Left renal cortex interstitium (tissue), 4 donors: Measurements from ENCODE around the gene FBXL2. TPM values are rescaled to one million over a fixed set of nuclear protein-coding genes. Genes with fewer than 3 reads are reported as not detected.
"Not testable (repeated sequence)": the region's sequence is repeated elsewhere in the genome, so short reads cannot be mapped to it uniquely, and the experiment has no call there.

Experiments used
- DNase-seq, 4 donors: peaks; one replicate each; pipeline ENCODE4 v3.0.0-alpha.2; 2013; ENCODE audit warnings: low read depth in 4 of 4, low spot score in 2 of 4, missing footprints in 1 of 4
- polyA plus RNA-seq, 4 donors: library from polyadenylated mRNA; unstranded; fragments of 120-200 nt; gene quantifications; one replicate each; pipeline ENCODE4 v1.2.1, GENCODE V29; 2013; ENCODE audit not compliant: insufficient read length in 4 of 4

Gene FBXL2
- polyA plus RNA-seq, 4 donors = 26.0 to 33.3 (median 28.5) TPM

DNA sequence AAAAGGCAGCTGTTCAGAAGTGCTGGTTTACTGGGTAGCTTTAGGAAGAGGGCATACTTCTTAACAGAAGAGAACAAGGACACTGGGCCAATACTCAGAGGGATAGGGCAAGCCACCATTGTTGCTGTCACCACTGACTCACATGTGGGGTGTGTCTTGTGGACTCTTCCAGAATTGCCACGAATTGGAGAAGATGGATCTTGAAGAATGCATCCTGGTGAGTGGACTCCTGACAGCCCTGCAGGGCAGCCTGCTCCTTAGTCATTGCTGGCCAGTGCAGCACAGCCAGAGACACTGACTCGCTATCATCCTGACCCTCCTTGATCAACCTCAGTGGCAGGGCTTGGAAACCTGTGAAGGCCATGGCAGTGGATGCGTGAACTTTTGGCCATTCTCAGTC lies 100.7 kb downstream of the FBXL2 start:
- DNase-seq = no peak

DNA sequence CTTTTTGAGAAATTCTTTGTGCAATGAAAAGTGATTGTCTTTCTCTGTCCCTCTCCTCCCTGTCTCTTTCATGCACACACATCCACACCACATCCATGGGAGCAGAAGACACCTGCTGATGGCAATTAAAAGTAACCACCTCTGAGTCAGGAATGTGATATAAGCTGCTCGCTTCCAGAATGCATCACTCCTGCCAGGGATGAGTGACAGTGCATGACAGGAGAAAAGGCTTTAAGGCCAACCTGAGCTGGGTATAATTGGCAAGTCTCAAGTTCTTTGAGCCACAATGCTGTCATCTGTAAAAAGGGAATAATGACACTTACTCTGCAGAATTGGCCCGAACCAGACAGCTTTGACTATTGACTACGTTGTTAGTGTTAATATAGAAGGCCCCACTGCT lies 103.4 kb downstream of the FBXL2 start:
- no peak for DNase-seq

DNA sequence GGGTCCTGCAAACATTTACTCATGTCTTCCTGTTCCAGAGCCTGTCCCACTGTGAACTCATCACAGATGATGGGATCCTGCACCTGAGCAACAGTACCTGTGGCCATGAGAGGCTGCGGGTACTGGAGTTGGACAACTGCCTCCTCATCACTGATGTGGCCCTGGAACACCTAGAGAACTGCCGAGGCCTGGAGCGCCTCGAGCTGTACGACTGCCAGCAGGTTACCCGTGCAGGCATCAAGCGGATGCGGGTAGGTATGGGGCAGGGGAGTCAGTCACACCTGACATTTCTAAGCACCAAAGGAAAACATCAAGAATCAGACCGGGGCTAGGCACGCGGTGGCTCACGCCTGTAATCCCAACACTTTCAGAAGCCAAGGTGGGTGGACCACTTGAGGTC lies 106.7 kb downstream of the FBXL2 start:
- no peak for DNase-seq

DNA sequence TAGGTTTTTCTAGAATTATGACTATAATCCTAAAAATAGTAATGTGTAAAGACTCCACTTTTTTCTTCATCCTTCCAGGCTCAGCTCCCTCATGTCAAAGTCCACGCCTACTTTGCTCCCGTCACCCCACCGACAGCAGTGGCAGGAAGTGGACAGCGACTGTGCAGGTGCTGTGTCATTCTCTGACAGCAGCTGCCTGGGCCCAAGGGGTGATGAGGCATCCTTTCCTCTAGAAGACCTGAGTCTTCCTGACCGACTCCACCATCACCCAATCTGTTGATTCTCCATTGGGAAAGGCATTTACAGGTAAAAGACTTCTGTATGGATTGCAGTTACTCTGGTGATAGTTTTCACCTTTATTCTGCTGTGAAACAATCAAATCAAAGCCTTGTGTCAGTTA lies 108.2 kb downstream of the FBXL2 start:
- DNase-seq = no peak

DNA sequence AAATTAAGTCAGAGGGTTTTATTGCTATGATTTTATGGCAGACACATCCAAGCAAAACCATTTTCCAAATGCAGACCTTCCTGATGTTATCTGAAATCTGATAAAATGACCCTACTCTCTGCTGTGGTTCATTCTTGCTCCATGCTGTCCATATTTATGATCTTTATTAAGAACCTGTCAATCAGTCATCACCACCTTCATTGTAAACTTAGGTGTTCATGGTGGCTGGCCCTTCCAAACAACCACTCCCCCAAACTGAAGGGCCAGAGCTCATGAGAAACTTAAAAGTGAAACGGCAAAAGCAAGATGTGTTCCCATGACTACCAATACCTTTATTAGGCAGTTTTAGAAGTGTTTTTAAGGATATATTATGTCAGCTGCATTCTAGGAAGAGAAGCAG lies 109.4 kb downstream of the FBXL2 start:
- DNase-seq = no peak

DNA sequence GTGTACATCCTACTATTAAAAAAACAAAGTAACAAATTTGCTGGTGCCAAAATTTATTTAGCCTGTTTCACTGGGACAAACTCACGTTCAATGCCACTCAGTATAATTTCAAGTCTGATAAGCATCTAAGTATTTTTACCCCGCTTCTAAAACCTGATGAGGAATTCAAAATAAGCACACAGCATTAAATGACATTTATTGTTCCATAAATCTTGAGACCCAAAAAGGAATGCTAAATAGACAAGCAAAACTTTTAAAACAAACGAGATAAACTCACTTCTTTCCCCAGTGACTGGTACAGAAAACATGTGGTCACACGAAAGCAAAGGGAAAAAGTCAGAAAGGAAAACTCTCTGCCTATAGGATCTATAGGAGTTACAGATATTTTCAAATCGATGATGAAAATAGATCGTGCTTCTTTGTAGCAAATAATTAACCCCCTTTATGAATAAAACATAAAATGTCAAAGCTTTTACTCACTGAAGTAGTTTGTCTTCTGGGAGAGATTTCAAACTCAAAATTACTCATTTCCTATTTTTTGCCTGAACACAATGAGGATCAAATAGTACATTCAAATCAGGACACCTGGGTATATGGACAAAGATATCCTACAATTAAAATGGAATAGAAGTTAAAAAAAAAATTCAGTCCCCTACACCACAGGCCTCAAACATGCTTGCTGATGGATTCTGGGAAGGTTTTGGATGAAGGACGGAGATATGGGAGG lies 111.3 kb downstream of the FBXL2 start:
- DNase-seq = no peak

GRCh38 chr3:33389908-33390307 lies 112.7 kb downstream of the FBXL2 start:
- no peak for DNase-seq

GRCh38 chr3:33391255-33391995 lies 114.2 kb downstream of the FBXL2 start:
- no peak for DNase-seq

DNA sequence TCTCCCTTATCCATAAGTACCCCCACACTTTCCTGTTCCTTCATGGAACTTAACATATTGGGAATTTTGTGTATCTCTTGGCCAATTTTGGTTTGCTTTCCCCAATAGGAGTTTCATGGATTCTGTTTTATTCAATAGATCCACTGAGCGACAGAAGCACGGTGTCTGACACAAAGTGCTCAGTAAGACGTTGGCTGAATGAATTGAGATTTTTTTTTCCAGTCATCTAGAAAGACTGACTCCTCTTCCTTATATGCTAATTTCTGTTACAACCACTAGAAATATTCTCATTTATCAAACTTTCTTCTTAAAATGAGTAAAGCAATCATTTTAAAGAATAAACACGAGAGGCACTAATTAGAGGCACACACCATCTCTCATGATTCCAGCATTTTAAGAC lies 114.9 kb downstream of the FBXL2 start:
- no peak for DNase-seq

GRCh38 chr3:33392703-33393125 lies 115.5 kb downstream of the FBXL2 start:
- DNase-seq = no peak

- no peak for DNase-seq
Measured at GRCh38 chr3:33394403-33395054, 117.3 kb downstream of the FBXL2 start.

DNA sequence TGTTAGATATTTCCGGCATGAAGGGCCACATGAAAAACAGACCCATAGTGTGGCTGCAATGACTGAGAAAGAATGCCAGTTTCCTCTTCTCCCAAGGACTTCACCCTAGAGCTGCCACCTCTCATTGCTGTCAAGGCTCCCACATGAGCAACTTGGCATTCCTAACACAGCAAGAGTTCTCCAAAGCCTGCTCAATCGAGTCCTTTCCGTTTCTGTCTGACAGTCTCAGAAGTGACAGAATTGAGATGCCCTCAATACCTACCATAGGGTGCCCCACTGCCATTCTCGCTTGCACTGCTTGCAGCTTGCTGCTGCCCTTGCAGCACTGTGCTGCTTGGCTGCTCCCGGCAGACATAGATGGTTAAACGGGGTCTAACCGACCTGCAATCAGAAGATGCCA lies 118.7 kb downstream of the FBXL2 start:
- DNase-seq = no peak

- no peak for DNase-seq
Measured at GRCh38 chr3:33398410-33398809, 121.2 kb downstream of the FBXL2 start.

GRCh38 chr3:33401781-33402180 lies 124.5 kb downstream of the FBXL2 start:
- no peak for DNase-seq

- DNase-seq = no peak
Measured at GRCh38 chr3:33402936-33403335, 125.7 kb downstream of the FBXL2 start.

GRCh38 chr3:33403756-33404155 lies 126.5 kb downstream of the FBXL2 start:
- DNase-seq = no peak

DNA sequence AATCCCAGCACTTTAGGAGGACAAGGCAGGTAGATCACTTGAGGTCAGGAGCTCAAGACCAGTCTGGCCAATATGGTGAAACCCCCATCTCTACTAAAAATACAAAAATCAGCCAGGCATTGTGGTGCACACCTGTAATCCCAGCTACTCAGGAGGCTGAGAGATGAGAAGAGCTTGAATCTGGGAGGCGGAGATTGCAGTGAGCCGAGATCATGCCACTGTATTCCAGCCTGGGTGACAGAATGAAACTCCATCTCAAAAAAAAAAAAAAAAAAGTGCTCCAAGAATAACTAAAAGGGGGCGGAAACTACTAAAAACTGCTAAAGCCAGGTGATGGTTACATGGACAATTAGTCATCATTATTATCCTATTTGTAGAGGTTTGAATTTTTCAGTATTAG lies 133.6 kb downstream of the FBXL2 start:
- not testable (repeated sequence) for DNase-seq

- DNase-seq = no peak
Measured at GRCh38 chr3:33417066-33417673, 139.9 kb downstream of the FBXL2 start.

DNA sequence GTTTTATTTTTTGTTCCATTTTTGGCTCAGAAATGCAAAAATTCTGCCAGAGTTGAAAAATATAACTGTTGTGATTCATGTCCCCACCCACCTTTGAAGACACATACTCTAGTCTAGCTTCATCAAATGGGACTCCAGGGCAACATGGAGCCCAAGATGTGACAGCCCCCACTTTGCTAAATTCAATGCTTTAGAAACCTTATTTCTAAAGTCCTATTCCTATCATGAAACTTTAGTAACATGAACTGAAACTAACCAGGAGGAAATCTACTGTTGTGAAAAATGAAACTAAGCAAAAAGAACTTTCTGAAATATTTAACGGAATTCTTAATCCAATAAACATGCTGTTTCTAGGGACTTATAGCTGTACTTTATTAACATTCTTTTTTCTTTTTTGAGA lies 142.7 kb downstream of the FBXL2 start:
- DNase-seq = no peak

- no peak for DNase-seq
Measured at GRCh38 chr3:33420966-33421365, 143.7 kb downstream of the FBXL2 start.
